ENCODE results near the gene TMEM150B.

The TMEM150B gene

GRCh38 chr19:55303477-55303876 lies 21.7 kb downstream of the TMEM150B start:
- DNase-seq: no peak

- DNase-seq: no peak
Measured at GRCh38 chr19:55302318-55302703, 22.8 kb downstream of the TMEM150B start.

- DNase-seq: no peak
Measured at GRCh38 chr19:55301459-55302317, 23.5 kb downstream of the TMEM150B start.

GRCh38 chr19:55300886-55301458 lies 24.2 kb downstream of the TMEM150B start:
- DNase-seq: no peak

- no peak for DNase-seq
Measured at GRCh38 chr19:55299991-55300390, 25.1 kb downstream of the TMEM150B start.

- DNase-seq: no peak
Measured at GRCh38 chr19:55297267-55297666, 27.9 kb downstream of the TMEM150B start.

GRCh38 chr19:55289117-55289796 lies 35.9 kb downstream of the TMEM150B start:
- no peak for DNase-seq

GRCh38 chr19:55287361-55288079 lies 37.6 kb downstream of the TMEM150B start:
- no peak for DNase-seq

GRCh38 chr19:55285229-55285890 lies 39.8 kb downstream of the TMEM150B start:
- DNase-seq: no peak

- no peak for DNase-seq
Measured at GRCh38 chr19:55284405-55285058, 40.6 kb downstream of the TMEM150B start.

GRCh38 chr19:55283548-55284377 lies 41.4 kb downstream of the TMEM150B start, which contains the start of gene BRSK1:
Gene BRSK1, plus strand, starts transcription at chr19:55283997. Its CDS starts 446 bp downstream, at chr19:55284443.
- DNase-seq: peak; percentile 58

- peak; percentile 95 for DNase-seq
Measured at GRCh38 chr19:55279770-55280643, 45.1 kb downstream of the TMEM150B start, which contains the start of gene HSPBP1. Gene HSPBP1, minus strand, starts transcription at chr19:55280110. Its CDS starts 502 bp downstream, at chr19:55279608.

GRCh38 chr19:55279340-55279739 lies 45.8 kb downstream of the TMEM150B start:
- no peak for DNase-seq

- no peak for DNase-seq
Measured at GRCh38 chr19:55278391-55279135, 46.6 kb downstream of the TMEM150B start.

- no peak for DNase-seq
Measured at GRCh38 chr19:55277494-55277893, 47.6 kb downstream of the TMEM150B start.

- DNase-seq: no peak
Measured at GRCh38 chr19:55276720-55277430, 48.3 kb downstream of the TMEM150B start.

- DNase-seq: no peak
Measured at GRCh38 chr19:55275851-55276719, 49.1 kb downstream of the TMEM150B start.
